ENCODE results near the gene DNAJC8.

- no peak for TF ChIP-seq CEBPB (IDR thresholded peaks at IDR 0.05; ENCODE audit: low read depth, low read length)
- no peak for TF ChIP-seq POLR2A (IDR thresholded peaks at IDR 0.05; ENCODE audit: control extremely low read depth in 1 of 2, low read depth in 2 of 2, low read length in 2 of 2)
- TF ChIP-seq TCF12 (IDR thresholded peaks at IDR 0.05; ENCODE audit: low read depth, low read length), result no peak
- no peak for TF ChIP-seq PHF8 (conservative IDR thresholded peaks at IDR 0.05; ENCODE audit: low read depth, low read length)
- no peak for TF ChIP-seq CTCF (IDR thresholded peaks at IDR 0.05; ENCODE audit: control extremely low read depth in 1 of 3, insufficient read depth in 1 of 3, low read depth in 1 of 3, low read length in 3 of 3)
- no peak for TF ChIP-seq TAF1 (IDR thresholded peaks at IDR 0.05; ENCODE audit: low read depth, low read length)
- no peak for TF ChIP-seq SAP30 (IDR thresholded peaks at IDR 0.05; ENCODE audit: insufficient read depth, insufficient replicate concordance, low read length)
- TF ChIP-seq POLR2AphosphoS5 (IDR thresholded peaks at IDR 0.05; ENCODE audit: low read depth, low read length), result no peak
- no peak for TF ChIP-seq RNF2 (IDR thresholded peaks at IDR 0.05; ENCODE audit: borderline replicate concordance, low read depth, low read length, missing control alignments, poor library complexity, severe bottlenecking)
Measured at GRCh38 chr1:28272215-28272852, 39.5 kb upstream of the DNAJC8 start.
